ENCODE data around the gene PDZD4.

Gene PDZD4

GRCh38 chrX:153791104-153791852 lies 39.1 kb downstream of the PDZD4 start:
- no peak for DNase-seq (ENCODE audit: low read depth in 4 of 4, low spot score in 1 of 4)

DNA sequence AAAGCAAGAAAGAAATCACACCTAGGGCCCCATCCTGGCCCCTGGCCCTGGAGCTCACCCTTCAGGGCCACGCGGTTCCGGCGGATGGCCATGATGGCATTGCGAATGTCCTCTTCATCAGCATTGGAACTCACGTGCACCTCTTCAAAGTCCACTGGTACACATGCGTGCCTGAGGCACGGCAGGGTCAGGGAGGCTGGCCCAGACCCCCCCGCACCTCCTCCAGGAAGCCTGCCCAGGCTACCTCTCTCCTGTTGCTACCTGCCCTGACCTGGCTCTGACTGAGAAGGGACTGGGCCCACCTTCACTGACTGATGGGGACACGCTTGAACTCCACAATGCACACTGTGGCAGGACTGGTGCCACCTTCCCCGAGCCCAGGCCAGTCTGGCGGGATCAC lies 40.7 kb downstream of the PDZD4 start:
- no peak for DNase-seq (ENCODE audit: low read depth in 4 of 4, low spot score in 1 of 4)

DNA sequence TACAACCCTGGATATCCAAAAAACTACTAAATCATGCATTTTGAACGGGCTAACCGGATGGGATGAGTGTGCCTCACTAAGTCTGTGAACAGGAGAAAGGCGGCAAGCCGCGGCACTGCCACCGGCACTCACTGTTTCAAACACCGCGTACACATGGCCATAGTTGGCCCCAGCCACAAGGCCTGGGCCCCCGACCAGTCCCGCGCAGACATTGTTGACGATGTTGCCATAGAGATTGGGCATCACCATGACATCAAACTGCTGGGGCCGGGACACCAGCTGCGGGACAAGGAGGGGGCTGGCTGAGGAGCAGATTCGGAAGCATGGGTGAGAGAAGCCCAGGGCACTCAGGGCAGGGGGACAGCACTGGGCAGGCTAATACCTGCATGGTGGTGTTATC lies 43.7 kb downstream of the PDZD4 start:
- DNase-seq (ENCODE audit: low read depth in 4 of 4, low spot score in 1 of 4) = no peak

DNA sequence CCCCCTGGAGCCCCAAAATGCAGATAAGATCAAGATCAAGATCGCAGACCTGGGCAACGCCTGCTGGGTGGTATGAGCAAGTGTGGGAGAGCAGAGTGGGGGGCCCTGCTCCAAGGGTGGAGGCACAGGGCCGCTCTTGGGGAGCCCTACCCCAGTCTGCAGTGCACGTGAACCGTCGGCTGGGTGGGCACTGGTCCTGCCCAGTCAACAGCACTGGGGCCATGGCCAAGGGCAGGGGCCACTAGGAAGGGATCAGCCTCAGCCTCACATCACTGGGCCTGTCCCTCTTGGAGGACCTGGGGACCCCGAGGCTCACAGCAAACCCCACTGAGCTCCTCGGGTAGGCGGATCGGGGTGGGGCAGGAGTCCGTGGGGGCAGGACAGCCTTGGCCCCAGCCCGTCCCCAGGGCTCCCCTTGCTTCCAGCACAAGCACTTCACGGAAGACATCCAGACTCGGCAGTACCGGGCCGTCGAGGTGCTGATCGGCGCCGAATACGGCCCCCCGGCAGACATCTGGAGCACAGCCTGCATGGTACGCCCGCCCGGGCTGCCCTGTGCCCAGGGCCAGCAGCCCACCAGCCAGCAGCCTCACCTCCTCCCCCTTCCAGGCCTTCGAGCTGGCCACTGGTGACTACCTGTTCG lies 45.9 kb downstream of the PDZD4 start:
- no peak for DNase-seq (ENCODE audit: low read depth in 4 of 4, low spot score in 1 of 4)

DNA sequence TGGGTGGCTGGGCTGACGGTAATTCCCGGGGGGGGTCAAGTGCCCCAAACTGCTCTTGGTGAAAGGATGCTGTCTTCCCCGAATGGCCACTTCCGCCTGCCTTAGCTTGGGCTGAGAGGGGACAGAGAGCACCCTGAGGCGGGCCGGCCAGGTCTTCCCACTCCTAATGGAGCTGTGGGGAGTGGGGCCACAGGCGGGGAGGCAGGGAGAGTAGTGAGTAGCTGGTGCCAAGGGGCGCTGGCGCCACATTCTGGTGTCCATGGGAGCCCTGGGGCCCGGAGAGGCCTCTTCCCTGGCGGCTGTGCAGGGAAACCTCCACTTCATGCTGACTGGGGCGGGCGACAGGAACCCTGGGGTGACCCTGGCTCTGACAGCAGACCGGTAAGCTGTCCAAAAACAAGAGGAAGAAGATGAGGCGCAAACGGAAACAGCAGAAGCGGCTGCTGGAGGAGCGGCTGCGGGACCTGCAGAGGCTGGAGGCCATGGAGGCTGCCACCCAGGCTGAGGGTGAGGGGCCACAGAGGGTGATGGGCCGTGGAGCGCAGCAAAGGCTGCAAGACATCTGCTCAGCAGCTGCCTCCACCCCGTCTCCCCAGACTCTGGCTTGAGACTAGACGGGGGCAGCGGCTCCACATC lies 46.8 kb downstream of the PDZD4 start:
- no peak for DNase-seq (ENCODE audit: low read depth in 4 of 4, low spot score in 1 of 4)

- no peak for DNase-seq (ENCODE audit: low read depth in 4 of 4, low spot score in 1 of 4)
Observed at GRCh38 chrX:153782871-153783270, 47.5 kb downstream of the PDZD4 start.

DNA sequence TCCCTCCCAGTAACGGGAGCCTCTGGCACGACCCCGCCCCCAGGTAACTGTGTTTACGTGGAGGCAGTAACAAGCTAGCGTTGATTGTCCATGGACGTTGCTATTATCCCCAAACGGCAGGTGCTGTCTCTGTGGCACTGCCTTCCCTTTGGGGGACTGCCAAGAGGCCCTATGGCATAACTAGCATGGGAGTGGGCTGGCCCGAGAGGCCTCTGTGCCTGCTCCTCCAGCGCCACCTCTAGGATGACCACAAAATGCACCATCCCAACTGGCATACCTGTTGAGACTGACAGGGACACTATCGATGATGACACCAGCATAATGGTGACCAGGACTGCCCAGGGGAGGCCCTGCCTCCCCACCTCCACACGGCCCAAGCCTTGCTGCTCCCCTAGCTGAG lies 48.0 kb downstream of the PDZD4 start:
- DNase-seq (ENCODE audit: low read depth in 4 of 4, low spot score in 1 of 4) = no peak

- no peak for DNase-seq (ENCODE audit: low read depth in 4 of 4, low spot score in 1 of 4)
Observed at GRCh38 chrX:153781428-153782047, 48.8 kb downstream of the PDZD4 start.

DNA sequence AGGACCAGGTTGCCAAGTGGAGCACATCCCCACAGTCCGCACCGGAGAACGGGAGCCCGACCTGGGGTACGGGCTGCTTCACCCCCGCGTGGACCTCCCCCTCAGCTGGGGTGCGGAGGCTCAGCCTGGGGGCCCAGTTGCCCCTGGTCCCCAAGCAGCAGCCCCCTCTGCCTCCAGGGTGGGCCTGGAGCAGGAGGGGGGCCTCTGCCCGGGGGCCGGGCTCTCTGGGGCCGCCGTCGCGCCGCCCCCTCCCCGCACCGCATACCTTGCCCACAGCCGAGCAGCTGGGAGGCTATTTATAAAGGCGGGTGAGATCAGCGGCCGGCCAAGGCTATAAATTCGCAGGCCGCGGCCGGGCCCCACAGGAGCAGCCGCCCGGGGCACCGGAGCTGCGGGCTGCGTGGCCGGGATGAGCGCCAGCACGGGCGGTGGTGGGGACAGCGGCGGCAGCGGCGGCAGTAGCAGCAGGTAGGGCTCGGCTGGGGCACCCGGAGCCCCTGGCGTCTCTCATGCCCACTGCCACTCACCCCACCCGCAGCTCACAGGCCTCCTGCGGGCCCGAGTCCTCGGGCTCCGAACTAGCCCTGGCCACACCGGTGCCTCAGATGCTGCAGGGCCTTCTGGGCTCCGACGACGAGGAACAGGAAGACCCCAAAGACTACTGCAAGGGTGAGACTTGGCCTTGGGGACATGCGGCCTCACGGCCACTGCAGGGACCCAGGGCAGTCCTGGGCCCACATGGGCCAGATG lies 49.5 kb downstream of the PDZD4 start, which contains the start of gene SRPK3:
SRPK3 (plus strand) TSS at position 364 of the 750 bp plus-strand sequence; CDS start at position 410, 46 bp downstream.
- DNase-seq (ENCODE audit: low read depth in 4 of 4, low spot score in 1 of 4) = no peak

DNA sequence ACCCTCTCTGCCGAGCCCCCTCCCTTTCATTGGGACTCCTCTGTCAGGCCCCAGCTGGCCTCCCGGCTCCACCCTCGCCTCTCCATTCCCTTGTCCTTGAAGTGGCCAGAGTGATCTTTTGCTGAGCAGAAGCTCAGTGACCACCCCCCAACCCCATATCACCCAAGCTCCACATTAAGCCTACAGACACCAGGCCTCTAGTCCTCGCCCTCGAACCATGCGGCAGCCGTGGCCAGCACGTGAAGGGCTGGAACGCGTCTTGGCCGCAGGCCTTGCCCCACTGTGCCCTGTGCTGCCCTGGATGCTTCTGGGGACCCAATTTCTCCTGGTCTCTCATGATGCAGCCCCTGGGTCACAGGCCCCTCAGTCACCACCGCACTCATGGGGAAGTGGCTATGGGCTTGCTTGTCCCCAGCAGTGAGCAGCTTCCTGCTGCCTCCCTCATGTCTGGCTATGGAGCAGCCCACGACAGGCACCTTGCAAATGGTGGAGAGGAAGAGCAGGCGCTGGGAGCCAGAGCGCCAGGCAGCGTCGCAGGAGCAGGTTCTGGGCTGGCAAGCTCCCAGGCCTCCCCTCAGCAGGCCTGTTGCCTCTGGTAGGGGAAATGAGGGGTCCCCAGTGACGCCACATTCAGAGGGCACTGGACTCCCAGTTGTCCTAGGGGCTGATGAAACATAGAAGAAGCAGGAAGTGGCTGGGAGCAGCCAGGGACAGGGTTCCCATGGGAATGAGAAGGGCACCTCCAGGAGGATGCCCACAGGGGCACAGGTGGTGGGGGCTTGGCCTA lies 50.3 kb downstream of the PDZD4 start:
- DNase-seq (ENCODE audit: low read depth in 4 of 4, low spot score in 1 of 4) = no peak

DNA sequence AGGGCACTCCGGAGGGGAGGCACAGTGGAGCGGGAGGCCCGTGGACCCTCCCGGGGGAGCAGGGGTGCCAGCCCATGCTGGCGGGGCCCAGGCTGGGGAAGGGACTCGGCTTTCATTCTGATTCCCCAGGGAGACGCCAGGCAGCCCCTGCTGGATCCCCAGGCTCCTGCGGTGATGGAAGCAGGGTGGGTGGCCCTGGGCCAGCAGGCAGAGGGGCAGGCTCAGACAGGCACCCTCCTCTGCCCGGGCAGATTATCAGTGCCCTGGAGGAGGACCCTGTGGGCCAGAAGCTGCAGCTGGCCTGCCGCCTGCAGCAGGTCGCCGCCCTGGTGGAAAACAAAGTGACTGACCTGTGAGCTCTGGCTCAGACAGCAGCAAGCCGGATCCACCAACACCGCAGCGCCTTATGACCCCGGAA lies 51.7 kb downstream of the PDZD4 start:
- no peak for DNase-seq (ENCODE audit: low read depth in 4 of 4, low spot score in 1 of 4)

GRCh38 chrX:153778181-153778580 lies 52.2 kb downstream of the PDZD4 start:
- no peak for DNase-seq (ENCODE audit: low read depth in 4 of 4, low spot score in 1 of 4)

GRCh38 chrX:153777261-153778090 lies 52.9 kb downstream of the PDZD4 start:
- DNase-seq (ENCODE audit: low read depth in 4 of 4, low spot score in 1 of 4) = no peak

DNA sequence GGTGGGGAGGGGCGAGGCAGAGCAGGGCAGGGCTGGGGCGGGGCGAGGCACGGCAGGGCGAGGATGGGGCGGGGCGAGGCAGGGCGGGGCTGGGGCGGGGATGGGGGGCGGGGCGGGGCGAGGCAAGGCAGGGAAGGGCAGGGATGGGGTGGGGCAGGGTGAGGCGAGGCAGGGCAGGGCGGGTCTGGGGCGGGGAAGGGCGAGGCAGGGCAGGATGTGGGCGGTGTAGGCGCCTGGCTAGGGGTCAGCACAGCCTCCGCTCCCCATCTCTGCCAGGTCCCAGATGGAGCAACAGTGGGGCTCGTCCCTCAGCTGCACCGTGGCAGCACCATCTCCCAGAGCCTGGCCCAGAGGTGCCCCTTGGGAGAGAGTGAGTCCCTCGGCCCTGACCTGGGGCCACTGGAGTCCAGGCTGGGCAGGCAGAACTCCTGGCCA lies 53.7 kb downstream of the PDZD4 start:
- DNase-seq (ENCODE audit: low read depth in 4 of 4, low spot score in 1 of 4) = no peak

DNA sequence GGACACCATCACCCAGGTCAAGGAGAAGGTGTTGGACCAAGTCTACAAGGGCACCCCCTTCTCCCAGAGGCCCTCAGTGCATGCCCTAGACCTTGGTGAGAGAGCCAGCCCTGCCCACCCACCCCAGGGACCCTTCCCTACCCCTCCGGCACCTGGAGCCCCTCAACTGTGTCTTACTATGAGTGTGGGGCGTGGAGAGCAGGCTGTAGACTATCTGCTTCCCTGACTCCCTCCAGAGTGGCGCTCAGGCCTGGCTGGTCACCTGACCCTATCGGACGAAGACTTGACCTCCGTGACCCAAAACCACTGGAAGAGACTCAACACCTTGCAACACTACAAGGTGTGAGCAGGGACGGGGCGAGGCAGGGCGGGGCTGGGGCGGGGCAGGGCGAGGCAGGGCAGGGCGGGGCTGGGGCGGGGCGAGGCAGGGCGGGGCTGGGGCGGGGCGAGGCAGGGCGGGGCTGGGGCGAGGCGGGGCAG lies 54.2 kb downstream of the PDZD4 start:
- no peak for DNase-seq (ENCODE audit: low read depth in 4 of 4, low spot score in 1 of 4)

GRCh38 chrX:153775293-153776119 lies 54.8 kb downstream of the PDZD4 start:
- no peak for DNase-seq (ENCODE audit: low read depth in 4 of 4, low spot score in 1 of 4)

GRCh38 chrX:153774576-153775292 lies 55.6 kb downstream of the PDZD4 start:
- no peak for DNase-seq (ENCODE audit: low read depth in 4 of 4, low spot score in 1 of 4)

Data from stimulated activated CD4-positive, alpha-beta T cell treated with anti-CD3 and anti-CD28 coated beads, Interleukin-1b, Interleukin-23, amount 100 ng/mL, for 24 hours (primary cell).